Stimulated activated naive CD8-positive, alpha-beta T cell treated with anti-CD3 and anti-CD28 coated beads, Interleukin-15, Interleukin-2, amounts not matched to agents 100 U/mL and 50 U/mL, for 24 hours (primary cell): ENCODE data around the gene SMAD7.
A peak's percentile ranks its signal among the peaks of the same experiment; 100 is the strongest.

Experiments used
- ATAC-seq: fragments of 150-1000 bp; cut with Tn5 transposase; one replicate; pipeline ENCODE4 v1.10.0; 2021
- DNase-seq: peaks from one replicate; pipeline ENCODE4 v3.0.0; 2021

Gene SMAD7

DNA sequence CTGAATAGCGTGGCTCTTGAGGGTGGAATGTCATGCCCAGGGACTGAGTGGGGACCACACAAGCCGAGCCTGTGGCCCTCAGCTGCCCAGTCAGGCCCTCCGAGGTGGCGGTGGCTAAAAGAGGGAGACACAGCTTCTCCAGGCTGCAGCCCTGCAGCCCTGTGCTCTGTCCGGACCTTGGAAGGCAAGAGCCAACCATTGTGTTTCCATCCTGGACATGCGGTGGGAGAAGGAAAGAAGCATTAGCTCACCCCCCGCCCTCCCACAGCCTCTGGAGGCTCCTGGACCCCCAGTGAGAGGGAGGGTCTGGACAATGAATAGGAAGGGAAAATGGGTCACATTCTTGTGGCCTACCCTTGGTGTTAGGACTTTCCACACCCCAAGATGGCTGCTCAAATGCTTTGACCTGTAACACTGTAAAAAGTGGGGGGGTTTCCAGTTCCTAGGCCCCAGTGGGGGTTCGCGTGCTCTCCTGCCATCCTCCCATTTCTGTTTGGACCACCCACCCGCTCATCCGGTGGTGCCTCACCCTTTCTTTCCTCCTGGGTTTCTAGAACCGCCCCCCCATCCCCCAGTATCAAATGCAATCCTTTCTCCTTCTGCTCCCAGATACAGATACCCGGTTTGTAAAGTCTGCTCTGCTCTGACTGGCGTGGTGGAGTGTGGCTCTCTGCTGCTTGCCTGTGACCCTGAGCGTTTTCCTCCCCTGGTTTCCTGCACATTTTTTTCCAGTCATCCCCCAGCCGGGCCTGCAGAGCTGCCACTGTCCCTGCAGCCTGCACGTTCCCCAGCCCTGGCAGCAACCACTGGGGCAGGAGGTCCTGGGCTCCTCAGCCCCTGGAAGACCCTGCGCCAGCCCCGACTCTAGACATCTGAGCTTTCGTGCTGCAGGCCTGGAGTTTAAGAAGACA lies 36.3 kb upstream of the SMAD7 start:
- no peak for DNase-seq
- ATAC-seq = no peak

DNA sequence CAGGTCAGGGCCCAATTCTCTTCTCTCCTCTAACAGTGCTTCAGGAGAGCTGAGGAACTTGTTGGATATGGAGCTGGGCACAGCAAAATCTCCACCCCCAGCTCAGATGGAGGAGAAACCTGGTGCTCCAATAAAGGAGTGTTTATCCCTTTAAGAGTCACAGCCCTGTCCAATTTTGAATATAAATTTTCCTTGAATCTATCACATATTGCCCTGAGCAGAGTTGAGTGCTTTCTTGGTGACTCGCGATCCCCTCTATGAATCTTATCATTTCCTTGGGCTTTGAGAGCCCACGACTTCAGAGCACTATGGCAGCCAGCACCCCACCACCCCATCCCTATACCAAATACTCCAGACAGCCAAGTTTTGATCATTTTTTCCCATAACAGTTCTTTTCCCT lies 34.4 kb upstream of the SMAD7 start:
- no peak for DNase-seq
- no peak for ATAC-seq

DNA sequence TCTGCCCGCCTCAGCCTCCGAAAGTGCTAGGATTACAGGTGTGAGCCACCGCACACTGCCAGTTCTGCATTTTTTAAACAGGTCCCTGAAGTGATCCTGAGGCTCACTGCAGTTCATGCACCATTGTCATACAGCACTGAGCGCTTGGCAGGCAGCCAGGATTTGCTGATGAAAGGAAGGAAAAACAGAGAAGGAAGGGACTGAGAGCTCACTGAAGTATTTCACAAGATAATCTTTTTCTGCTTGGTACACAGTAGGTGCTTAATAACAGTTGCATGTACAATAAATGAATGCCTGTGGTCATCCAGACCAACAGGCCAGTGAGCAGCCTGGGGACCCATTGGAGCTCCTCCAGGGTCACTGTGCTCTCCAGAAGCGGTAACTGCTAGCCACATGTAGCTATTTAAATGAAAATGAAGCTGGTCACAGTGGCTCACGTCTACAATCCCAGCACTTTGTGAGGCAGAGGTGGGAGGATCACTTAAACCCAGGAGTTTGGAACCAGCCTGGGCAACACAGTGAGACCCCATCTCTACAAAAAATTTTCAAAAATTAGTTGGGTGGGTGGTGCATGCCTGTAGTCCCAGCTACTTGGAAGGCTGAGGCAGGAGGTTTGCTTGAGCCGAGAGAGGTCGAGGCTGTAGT lies 33.1 kb upstream of the SMAD7 start:
- DNase-seq = no peak
- no peak for ATAC-seq

DNA sequence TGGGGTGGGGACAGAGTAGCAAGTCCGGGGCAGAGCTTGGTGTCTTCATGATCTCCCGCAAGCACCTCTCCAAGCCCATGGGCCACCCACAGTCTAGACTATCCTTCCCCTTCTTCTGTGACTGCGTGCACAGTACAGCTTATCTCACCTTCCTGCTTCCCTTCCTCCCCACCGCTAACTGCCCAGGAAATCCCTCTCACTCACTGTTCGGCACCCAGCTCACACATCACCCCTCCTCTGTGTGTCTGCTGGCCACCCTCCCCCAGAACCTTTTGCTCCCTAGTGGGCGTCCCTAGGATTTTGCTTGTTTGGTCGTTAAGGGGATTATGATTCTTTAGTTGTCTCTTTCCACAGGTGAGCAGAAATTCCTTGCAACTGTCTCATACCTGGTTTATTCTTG lies 31.5 kb upstream of the SMAD7 start:
- DNase-seq = no peak
- ATAC-seq = no peak

DNA sequence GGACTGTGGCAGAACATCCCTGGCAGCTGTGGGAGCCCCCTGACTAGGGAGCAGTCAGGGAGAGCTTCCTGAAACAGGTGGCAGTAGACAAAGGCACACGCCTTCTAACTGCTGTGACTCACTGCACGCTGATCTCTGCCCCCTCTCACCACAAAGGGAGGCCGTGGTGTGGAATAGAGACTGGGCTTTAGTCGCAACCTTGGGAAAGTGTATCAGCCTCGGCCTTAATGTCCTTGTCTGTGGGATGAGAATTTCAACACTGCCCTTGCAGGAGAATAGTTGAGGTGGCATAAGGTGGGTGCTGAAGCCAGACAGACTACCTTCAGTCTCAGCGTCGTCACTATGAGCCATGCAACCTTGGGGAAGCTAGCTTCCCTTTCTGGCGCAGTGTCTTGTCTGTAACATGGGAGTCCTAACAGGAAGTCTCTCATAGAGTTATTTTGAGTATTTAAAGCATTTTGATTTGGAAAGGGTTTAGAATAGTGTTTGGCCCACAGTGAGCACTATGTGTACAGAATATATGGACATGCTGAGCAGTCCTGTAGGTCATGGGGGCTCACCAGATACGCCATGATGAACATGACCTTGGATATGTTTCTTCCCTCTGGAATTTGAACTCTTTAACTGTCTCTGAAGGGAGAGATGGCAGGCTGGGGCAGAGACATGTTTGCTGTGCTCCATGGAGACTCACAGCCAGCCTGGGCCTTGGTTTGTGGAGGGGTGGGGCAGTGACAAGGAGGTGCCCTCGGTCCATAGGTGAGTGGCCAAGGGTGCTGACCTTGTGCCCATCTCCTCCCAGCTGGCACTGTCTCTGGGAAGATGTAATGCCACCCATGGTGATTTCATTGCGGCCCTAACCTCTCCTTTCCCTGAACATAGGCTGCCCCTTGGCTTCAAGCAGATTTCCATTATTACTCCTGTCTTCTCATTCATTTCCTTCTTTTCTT lies 29.5 kb upstream of the SMAD7 start:
- no peak for ATAC-seq
- no peak for DNase-seq

DNA sequence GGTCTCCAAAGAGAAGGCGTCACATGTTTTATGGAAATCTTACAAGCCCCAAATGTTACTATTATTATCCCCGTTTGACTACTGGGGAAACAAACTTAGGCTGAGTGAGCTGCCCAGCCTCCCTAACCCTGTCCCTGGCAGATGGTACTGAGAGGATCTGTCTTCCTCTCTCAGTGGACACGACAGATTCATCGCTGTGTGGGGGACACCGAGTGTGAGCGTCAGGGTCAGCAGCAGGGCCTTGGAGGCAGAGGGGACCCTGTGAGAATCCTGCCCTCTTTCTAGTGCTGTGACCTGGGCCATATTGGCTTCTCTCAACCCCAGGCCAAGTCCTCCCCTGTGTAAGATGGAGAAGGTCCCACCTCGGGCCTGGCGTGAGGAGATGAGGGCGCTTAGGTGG lies 27.1 kb upstream of the SMAD7 start:
- ATAC-seq (no peak), DNase-seq (no peak)

DNA sequence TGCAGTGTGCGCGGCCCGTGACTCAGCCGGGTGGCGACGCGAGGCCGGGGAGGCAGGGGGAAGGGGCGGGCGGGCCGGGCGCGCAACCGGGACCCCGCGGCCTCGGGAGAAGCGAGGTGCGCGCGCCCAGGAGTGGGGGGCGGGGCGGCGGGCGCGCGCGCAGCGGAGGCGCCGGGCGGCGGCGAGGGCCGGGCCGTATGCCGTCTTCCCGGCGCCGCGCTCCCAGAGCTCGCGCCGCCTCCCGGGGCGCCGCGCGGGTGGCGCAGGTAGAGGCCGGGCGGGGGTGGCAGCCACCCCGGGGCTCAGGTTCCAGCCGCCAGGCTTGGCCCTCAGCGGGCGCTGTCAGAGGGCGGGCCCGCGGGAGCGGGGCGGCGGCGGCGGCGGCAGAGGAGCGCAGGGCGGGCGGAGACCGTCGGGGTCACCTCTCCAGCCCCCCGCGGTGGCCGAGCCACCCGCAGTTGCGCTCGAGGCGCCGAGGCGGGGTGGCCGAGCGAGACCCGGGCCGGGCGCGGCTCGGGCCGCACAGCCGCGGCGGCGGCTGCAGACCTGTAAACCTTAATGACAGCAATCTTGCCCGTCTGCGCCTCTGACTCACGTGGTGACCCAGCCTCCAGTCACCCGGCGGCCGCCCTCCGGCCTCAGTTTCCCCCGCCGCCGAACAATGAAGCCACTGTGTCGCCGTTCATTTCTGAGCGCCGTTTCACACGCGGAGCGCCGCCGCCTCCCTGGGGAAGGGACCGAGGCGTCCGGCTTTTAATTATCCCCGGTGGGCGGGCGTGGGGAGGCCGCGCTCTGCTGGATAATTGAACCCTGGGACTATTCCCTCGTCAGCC lies 25.3 kb upstream of the SMAD7 start:
- DNase-seq (peak; percentile 68), ATAC-seq (peak; percentile 77)

DNA sequence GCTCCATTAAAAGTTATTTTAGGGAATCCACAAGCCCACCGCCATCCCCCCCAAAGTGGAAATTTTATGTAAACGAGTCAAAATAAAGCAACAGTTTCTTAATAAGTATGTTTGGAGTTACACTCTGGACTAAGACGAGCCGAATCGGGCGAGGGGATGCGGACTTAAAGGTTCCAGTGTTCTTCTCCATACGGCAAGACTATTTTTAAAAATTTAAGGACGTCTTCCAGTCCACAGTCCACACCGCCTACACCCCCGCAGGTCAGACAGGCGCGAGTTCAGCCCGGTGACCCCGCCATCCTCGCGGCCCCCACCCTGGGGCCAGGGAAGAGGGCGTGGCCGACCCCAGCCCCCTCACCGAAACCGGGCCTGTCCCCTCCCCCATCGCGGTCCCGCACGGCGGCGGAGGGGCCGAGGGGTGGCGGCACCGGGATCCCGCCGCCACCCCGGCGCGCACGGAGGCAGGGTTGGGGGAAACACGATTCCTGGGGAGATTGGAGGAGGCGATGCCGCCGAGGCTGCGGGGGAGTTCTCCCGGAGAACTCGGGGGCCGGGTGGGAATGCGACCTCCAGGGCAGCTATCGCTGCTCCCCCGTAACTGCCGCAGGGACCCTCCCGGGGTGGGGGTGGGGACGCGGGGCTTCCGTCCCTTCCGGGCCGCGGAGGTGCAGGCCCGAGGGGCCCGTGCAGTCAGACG lies 24.5 kb upstream of the SMAD7 start:
- no peak for ATAC-seq
- no peak for DNase-seq

DNA sequence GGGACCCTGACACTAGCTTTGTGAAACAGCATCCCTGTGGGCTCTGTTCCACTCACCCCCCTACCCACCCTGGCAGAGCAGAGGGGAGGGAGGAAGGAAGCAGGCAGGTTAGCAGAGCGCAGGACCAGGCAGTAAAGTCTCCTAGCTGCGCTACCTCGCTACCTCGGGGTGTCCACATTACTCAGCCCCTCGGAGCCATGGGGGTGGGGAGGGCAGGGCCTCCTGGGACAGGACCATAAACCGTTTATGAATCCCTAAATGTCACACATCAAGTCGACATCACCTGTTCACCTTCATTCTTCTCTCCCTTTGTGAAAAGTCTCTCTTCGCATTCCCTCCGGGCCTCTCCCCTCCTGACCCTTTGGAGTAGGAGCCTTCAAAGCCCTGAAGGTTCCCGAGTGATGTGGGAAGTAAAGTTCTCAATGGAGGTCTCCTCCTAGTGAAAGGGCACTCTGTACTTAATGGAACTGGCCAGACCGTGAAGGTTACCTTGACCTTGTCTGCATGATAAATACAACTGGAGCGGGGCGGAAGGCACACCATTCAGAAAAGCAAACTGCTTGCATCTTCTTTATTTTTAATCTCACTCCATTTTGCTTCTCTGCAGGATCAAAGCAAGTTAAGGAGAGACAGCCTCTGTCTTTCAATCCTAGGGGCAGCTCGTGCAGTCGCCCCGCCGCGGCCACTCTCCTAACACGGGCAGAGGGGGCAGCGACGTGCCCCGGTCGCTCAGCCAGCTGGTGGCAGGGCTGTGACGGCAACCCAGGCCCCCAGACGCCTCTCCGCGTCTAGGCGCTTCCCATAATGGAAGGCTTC lies 23.7 kb upstream of the SMAD7 start:
- DNase-seq = no peak
- ATAC-seq = no peak

DNA sequence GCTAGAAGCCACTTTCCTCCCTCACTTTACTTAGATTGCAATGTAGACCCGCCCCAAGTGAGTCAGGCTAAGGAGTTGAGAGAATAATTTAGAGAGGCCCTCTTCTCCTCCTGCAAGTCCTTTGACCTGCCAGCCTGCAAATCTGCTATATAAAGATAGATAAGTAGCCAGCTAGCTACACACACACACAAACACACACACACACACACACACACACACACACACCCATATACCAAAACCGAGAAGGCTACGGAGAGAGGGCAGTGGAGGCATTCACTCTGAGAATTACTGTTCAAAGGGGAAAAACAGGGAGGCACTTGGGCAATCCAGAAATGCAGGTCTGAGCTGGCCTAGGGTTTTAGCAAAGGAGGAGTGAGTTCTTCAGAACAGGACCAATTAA lies 23.0 kb upstream of the SMAD7 start:
- DNase-seq = no peak
- ATAC-seq = no peak

DNA sequence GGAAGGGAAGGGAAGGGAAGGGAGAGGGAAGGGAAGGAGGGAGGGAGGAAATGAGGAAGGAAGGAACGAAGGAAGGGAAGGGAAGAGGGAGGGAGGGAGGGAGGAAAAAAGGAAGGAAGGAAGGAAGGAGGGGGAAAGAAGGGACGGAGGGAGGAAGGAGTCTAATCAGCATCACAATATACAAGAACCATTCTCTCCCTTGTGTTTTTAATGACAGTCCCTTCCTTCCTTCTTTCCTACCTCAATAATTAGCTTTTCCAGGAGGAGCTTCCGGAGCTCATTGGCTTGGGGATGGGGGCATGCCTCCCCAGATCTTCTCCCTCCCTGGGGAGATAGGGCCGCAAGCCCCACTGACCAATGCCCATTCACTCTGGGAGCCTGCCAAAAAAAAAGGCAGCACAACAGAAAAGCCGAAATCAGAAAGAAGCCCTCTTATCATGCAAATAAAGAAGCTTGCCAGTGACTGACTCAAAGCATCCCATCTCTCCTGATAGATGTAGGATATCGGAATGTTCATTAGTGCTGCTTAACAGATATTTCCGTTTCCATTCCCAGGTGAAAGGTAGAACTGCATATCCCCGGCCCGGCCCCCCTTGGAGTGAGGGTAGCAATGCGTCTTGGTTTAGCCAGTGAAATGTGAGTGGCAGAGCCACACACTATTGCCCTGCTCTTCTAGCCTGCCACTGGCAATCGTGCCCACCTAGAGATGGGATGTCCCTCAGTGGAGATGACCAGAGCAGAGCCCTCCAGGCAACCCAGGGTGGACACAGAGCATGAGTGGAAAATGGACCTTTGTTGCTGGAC lies 17.8 kb upstream of the SMAD7 start:
- ATAC-seq (no peak), DNase-seq (no peak)

DNA sequence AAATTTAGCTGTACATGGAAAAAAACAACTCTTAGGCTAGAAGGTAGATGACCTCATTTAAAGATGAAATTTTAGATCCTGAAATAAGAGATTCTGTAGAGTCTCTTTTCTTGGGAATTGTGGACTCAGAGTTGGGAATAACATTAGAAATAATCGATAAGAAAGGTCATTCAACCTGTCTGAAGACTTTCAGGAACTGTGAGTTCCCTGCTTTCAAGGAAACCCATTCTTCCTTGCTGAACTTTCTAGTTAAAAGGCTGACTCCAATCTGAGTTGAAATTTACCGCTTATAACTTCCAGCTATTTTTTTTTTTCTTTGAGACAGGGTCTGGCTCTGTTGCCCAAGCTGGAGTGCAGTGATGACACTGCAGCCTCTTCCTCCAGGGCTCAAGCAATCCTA lies 16.8 kb upstream of the SMAD7 start:
- ATAC-seq (no peak), DNase-seq (no peak)

DNA sequence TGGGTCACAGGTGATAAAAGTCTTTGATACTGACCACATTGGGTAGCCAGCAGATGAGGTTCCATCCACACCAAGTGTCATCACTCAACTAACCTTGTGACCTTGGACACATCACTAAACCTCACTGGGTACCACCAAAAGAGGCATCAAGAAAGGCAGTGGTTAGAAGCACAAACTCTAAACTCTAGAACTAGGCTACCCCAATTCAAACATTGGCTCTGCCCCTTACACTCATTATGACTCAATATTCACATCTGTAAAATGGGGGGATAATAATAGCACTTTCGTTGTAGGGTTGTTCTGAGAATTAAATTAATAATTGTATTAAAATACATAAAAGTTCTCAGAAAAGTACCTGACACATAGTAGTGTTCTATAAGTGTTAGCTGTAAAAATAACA lies 15.8 kb upstream of the SMAD7 start:
- ATAC-seq = no peak
- DNase-seq = no peak

DNA sequence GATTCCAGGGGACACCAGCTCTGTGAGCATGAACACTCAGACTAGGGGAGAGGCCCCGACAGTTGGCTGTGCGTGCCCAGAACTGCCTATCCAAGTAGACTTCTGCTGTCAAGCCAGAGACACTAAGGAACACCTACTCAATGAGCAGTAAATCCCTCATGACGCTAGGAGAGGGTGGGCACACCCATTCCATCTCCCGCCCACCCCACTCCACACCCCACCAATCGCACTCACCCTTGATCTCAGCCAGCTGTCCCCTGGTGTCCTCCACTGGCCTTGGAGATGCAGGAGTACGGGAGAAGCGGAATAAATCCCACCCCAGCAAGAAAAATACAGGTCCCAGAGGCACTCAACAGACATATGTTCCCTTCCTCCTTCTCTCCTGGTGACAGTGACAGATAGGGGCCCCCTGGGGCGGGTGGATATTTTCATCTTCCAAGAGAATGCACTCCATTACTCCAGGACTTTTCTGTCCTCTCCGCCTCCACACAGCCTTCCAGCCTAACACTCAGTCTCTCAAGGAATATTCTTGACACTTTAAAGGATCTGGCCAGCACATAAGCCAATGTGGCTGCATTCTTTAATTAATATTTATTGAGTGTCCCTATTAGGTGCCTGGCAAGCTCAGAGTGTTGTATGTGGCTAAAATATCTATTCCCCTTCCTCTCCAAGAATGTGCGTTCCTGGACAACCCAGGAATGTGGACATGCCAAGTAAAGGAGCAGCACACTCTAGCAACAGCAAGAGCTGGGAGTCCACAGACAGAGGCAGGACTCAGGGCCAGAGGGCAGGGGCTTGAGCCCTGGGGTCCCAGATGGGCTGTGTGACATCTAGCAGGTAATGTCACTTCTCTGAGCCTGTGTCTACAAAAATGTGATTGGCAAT lies 13.1 kb upstream of the SMAD7 start:
- DNase-seq = no peak
- ATAC-seq = peak; percentile 15

DNA sequence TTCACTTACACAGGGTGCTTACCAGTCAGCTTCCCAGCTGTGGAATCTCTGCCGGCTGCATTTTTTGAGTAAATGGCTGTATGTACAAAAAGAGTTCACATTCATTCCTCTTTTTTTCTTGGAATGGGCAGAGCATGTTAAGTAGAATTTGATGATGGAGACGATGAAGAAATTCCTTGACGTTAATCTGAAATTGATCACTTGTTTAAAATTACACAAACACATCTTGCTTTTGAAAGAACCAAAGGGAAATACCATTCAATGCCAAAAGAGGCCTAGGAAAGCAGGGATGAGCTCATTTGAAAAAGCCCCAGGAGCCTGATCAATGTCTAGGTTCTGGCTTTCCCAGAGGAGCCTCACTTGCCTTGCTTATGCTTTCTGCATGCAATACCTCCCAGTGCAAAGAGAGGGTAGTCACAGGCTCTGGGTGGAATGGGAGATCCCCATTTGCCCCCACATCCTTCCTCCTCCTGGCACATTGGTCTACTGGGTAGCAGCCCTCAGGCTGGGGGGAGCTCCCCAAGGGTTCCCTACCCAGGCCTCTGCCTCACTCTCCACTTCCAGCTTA lies 12.3 kb upstream of the SMAD7 start:
- DNase-seq = no peak

DNA sequence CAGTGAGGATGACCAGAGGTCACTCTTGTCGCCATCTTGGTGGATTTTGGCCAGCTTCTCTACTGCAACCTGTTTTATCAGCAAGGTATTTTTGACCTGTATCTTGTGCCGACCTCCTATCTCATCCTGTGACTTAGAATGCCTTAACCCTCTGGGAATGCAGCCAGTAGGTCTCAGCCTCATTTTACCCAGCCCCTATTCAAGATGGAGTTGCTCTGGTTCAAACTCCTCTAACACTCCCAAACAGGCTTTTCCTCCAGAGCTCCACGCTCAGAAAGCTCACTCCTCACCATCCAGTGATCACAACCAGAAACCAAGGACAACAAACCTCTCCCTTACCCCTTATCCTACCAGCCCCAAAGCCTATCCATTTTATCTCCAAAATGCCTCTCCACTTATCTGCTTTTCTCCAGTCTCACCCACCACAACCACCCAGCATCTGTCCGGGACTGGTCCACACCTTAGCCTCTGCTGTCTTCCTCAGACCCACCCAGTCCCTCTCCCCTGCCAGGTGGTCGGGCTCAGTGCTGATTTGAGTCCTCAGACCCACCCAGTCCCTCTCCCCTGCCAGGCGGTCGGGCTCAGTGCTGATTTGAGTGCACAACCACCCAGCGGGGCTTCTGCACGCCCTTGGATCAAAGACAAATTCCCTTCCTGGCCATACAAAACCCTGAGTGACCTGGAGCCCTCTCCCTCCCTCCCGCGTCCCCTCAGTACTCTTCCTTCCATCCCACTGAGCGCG lies 11.7 kb upstream of the SMAD7 start:
- ATAC-seq = no peak
- DNase-seq = no peak

More for the DNA sequence above, 12.3 kb upstream of the SMAD7 start:
- ATAC-seq = peak; percentile 49

DNA sequence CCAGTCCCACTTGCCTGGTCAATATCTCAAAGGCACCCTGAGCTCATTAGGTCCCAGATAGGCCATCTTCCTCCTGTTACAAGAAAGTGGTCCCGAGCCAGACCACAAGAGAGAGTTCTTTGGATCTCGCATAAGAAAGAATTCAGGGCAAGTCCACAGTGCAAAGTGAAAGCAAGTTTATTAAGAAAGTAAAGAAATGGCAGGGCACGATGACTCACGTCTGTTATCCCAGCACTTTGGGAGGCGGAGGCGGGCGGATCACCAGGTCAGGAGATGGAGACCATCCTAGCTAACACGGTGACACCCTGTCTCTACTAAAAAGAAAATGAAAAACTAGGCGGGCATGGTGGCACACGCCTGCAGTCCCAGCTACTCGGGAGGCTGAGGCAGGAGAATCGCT lies 10.8 kb upstream of the SMAD7 start:
- ATAC-seq = no peak
- DNase-seq = no peak
